ENCODE data around the gene APMAP.

Gene APMAP

DNA sequence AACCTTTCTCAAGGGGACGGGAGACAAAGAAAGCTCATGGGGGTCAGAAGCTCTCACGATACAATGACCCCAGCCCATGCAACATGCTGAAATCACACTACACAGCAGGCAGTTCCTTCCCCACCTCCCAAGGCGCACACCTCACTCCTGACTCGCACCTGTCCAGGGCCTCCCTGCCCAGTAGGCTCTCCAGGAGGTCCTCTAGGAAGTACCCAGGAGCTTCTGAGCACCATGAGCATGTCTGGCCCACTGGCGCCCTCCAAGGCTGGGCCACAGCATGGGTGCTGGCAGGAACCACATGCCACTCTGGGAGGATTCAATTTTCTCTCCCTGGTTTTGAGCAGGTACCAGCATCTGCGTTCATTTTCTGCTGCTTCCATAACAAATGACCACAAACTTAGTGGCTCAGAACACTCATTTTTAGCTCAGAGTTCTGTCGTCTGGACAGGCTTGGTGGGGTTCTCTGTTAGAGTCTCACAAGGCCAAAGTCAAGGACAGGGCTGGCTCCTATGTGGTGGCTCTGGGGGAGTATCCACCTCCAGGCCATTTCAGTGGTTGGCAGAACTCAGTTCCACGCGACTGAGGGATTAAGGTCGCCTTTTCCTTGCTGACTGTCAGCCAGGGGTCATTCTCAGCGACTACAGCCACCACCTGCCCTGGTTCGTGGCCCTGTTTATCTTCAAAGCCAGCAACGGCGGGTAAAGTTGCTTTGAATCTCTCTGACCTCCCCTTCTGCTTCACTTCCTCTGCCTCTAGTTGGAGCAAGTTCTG is 32.7 kb upstream of the APMAP start:
- DNase-seq (ENCODE audit: insufficient read length, low spot score), result no peak
- no peak for FAIRE-seq

DNA sequence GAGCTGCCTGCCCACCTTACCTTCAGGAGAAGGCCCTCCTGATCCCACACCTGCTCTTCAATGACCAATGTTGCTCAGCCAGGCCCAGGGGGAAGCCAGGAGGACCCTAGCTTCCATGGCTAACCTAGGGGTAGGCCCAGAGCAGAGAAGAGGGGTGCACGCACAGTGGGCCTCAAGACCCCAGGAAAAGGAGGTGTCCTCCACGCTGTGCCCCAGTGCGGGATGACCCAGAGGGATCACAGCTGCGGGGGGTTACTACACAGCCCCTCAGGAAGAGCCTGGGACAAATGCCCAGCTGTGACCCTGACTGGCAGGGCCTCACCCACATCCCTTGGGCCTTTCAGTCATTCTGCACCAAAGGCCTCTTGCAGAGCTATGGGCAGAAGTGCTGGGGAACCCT is 31.6 kb upstream of the APMAP start:
- no peak for DNase-seq (ENCODE audit: insufficient read length, low spot score)
- FAIRE-seq, result no peak

DNA sequence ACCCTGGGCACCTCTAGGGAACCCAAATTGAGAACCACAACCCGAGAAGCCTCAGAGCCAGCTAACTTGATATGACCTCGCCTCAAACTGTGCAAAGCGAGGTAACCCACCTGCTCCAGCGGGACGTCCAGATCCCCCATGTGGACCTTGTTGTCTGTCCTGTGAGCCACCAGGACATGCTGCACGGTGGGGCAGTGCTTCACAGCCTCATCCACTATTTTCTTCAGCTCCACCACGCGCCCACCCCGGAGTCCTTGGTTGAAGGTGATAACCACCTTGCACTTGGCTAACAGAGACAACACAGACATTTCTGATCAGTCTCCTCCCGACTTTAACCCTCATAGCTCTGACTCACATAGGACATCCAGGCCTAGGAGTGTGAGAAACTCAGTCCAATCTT is 30.8 kb upstream of the APMAP start:
- FAIRE-seq (no peak), DNase-seq (ENCODE audit: insufficient read length, low spot score) (no peak)

DNA sequence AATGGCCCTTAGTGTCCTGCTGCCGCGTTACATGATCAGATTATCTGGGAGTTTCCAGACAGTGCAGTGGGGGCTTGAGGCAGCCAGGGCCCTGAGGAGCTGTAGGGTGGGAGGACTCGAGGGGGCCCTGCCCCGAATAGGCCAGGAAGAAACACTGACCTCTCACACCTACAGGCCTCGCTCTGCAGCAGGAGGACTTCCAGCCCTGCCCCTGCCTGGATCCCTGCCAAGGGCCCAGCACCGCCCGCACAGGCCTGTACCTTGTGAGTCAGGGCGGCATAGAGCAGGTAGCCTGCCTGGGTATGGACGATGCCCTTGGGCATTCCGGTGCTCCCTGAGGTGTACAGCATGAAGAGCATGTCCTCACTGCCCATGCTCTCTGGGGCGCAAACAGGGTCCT is 30.1 kb upstream of the APMAP start:
- DNase-seq (ENCODE audit: insufficient read length, low spot score) (no peak), FAIRE-seq (no peak)

DNA sequence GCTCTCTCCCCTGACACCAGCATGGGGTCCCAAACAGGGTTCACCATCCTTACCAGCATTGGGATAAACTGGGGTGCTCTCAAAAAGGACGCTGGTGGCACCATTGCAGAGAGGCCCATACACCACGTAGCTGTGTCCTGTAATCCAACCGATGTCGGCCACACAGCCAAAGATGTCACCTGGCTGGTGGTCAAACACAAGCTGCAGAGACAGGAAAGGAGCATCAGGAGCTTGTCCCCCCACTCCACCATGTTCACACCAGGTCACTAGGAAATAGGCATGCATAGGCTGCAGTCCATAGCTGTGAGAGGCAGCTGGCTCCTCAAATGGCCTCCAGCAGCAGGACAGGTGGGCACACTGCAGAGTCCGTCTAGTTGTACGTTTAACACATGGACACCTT is 28.8 kb upstream of the APMAP start:
- FAIRE-seq, result no peak
- DNase-seq (ENCODE audit: insufficient read length, low spot score), result no peak

DNA sequence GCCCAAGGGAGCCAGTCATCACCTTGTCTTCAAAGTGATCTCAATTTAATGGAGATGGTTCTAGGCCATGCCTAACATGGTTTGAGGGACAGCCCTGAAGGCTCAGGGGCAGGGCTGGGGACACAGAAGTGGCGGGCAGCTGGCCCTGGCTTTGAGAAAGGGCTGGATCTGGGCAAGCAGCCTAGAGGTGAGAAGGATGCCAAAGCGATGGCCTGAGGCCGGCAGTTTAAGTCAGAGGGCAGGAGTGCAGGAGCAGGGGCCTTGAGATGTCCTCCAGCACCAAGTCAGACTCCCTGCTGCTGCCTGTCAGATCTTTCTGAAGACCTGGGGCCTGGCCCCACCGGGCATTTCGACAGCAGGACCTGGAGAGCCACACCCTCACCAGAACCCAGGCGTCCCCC is 28.4 kb upstream of the APMAP start:
- FAIRE-seq, result no peak
- DNase-seq (ENCODE audit: insufficient read length, low spot score), result no peak

DNA sequence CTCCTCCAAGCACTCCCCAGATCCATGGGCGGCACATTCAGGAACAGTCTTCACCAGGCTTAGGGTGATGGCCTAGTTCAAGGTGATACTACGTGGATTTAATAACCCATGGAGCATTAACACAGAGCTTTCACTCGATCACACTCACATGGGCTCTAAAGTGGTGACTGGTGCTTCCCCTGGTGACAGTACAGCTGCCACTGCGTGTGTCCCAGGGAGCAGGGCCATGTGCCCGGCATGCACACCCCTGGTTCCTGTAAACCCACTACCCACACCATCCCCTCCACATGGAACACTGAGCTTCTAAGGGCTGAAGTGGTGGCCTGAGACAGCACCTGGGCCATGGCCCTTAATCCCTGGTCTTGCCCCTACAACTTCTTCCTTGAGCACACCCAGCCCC is 27.8 kb upstream of the APMAP start:
- DNase-seq (ENCODE audit: insufficient read length, low spot score) (no peak), FAIRE-seq (no peak)

DNA sequence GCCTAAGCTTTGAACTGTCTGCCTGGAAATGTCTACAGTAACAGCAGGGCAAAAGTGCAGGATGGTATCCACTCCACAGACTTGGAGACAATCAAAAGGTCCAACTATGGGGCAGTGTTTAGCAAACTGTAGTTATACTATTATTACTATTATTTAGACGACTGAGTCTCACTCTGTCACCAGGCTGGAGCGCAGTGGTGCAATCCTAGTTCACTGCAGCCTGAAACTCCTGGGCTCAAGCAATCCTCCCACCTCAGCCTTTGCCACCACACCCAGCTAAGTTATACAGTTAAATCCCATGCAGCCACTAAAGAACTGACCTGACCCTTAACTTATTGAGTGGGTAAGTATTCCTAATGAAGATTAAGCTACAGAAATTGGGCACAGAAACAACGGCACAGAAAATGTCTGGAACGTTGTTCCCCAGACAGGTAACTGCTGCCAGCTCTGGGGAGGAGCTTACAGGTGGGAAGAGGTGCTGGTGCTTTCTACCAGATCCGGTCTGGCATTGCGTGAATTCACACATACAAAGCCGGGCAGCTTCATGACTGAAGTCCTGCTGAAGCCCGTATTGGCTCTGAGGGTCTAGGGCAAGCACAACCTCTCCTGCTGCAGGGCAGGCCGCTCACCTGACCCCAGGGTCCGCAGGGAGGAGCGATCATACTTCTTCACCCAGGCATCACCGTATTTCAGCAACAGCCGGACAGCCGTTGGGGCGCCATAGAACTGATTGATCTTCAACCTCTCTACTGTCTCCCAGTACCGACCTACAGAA is 27.0 kb upstream of the APMAP start:
- DNase-seq (ENCODE audit: insufficient read length, low spot score) (no peak), FAIRE-seq (no peak)

DNA sequence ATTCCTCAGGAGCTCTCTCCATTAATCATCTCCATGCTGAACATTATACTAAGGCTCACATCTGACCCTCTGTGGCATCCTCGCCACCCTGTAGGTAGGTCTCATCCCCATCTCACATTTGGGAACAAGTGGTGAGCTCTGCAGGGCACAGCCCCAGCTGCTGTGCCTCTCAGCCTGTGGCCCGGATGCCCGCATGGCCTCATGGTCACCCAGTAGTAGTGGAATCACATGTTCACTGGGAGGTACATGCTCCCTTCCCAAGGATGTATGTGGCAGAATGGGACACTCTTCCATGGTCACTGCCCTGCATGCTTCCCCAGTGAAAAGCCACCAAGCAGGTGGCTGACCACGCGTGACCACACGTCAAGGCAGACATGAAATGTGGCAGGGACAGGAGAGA is 26.3 kb upstream of the APMAP start:
- DNase-seq (ENCODE audit: insufficient read length, low spot score), result no peak
- FAIRE-seq, result no peak

DNA sequence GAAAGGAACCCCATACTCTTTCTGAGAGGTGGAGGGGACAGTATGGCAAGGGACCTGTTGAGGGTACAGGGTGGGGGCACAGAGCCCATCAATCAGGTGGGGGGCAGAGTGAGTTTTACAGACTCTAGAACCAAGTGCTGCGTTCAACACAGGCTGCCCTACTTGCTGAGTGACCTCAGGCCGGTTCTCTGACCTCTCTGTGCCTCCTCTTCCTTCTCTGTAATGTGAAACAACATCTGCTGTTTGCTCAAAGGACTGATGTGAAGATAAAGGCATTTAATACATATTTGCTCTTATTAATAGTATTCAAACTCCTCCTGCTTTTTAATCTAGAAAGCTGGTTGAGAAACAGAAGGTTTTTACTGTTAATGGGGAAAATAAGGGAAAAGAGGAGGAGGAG is 25.9 kb upstream of the APMAP start:
- DNase-seq (ENCODE audit: insufficient read length, low spot score) (no peak), FAIRE-seq (no peak)

DNA sequence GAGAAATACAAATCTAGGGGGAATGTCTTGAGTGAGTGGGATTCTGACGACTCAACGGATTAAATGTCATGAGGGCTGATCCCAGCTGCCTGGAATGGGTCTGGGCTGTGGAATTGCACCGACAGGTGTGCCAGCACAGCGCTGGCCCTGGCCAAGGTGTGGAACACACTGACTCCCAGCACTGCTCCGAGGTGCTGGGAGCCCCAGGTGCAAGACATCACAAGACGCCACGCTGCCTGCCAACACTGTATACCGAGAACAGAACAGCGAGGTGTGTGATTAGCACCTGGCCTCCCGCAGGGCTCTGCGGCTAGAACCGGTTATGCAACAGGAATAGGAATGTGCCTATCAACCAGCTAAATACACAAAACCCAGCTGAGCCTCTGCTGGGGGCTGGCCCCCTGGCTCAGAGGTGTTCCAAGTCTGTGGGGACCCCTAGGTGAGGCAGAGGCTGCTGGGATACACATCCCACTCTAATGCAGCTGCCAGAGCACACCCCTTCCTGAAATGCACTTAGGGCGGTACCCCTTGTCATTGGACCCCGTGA is 24.8 kb upstream of the APMAP start:
- no peak for DNase-seq (ENCODE audit: insufficient read length, low spot score)
- no peak for FAIRE-seq

DNA sequence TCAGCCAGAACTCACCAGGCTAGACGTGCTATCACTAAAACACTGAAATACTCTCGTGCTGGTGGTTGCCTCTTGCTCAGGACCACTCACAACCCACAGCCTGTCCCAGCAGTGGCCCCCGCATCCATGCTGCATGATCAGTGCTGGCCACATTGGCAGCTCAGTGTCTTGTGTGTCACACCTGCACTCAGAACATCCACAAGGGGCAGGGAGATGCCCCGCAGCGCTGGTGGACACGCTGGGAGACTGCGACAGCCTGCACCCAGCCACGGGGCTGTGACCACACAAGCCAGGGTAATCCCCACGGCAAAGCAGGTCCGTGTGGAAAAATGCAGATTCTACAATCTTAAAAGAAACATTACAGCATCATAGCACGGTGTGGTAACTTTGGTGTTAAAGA is 23.9 kb upstream of the APMAP start:
- FAIRE-seq (no peak), DNase-seq (ENCODE audit: insufficient read length, low spot score) (no peak)

DNA sequence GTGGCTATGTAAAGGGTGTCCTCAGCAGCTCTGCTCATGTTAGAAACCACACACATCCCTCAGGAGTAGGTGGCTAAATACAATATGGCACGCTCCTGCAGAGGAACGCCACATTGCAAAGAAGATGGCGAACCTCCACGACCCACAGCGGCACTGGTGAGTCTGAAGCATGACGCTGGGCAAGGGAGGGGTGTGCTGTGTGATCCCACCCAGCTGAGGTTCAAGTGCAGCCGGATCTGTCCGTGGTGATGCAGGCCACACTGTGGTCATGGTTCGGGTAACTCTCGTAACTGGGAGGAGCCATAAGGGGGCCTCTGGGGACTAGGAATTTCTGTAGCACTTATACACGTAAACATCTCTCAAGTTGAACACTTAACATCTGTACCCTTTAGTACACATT is 23.4 kb upstream of the APMAP start:
- no peak for FAIRE-seq

DNA sequence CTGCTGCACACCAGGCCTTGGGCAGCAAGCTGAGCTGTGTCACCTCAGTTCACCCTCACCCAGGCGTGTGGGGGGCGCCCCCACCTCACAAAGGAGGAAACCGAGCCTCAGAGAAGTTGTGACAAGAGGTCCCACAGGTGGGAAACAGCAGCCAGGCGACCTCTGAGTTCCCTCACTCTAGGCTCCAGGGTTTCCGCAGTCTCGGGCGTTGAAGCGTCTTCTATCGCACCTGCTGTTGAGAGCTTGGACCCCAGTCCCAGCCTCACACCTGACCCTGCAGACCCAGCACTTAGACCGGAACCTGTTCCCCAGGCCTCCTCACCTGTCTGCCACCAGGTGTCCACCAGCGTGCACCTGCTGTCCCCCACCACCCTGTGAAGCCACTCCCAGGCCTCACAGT is 22.3 kb upstream of the APMAP start:
- FAIRE-seq, result no peak
- no peak for DNase-seq (ENCODE audit: insufficient read length, low spot score)

More for the DNA sequence above, 23.4 kb upstream of the APMAP start:
- DNase-seq (ENCODE audit: insufficient read length, low spot score), result no peak

DNA sequence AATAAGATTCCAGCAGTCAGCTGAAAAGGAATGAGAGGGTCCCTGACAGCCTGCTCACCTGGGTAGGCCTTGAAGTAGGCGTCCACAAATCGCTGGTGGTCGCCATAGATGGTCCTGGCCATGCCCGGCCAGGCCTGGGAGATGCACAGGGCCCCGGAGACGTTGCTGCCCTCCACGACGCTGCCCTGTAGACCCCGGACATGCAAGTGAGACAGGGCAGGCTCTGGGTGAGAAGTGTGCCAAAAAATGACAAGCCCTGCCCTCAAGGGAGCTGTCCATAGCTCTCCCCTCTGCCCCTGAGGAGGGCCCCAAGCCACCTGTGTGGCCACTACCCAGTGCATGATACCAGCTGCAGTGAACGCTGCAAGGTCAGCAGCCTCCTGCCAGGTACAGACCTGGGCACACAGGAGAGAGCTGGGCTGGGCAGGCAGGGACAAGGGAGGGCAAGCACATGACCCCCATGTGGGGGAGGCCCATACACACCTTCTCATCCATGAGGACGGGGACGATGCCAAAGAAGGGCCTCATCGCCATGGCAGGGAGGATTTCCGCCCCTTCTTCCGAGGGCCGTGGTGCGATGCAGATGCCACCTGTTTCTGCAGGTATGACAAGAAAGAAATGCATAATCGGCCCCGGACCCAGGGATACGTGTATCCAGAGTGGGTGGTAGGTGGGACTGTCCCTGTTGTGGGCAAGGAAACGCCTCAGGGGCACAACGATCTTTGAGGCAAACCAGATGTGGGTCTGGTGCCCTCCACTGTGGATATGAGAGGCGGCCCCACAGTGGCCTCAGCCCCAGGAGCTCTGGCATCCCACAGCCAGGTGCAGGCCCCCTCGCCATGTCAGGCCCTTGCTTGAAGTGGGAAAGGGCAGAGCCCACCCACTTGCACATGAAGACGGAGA is 21.2 kb upstream of the APMAP start:
- FAIRE-seq (no peak), DNase-seq (ENCODE audit: insufficient read length, low spot score) (no peak)

DNA sequence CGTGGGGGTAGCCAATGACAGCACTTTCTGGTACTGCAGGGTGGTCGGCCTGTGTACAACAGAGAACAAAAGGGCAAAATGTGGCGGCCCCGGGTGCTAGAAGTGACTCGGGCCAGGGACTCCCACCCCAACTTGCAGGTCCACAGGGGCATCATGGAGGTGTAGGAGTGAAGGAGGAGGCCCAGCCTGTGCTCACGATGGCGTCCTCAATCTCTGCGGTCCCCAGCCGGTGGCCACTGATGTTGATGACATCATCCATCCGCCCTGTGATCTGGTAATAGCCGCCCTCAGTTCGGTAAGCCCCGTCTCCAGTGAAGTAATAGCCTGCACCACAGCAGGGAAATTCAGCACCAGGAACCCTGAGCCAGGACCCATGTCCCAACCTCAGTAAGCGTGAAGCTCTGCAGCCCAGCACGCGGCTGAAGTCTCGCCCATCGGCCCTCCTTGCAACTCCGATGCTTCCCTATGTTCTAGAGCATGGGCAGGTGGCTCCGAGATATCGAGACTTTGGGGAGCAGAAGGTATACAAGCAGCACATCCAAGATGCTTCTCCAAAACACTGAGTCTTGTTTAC is 20.2 kb upstream of the APMAP start:
- no peak for FAIRE-seq
- no peak for DNase-seq (ENCODE audit: insufficient read length, low spot score)

DNA sequence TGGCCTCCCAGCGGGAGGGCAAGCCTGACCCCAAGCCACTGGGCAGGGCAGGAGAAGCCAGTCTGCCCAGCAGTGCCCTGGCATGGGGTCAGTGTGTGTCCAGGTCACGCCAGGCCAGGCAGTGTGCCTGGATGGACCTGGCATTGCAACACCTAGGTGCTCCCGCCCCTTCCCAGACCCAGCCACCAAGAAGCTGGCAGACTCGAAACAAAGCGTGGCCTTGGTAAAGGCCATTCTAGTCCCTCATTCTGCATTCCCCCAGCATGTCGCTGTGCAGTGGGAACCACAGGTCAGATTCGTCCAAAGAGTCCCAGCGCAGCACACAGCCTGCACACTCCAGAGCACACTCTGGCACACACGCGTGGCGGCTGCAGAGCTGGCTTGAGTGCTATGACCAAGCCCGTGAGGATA is 19.3 kb upstream of the APMAP start:
- FAIRE-seq (no peak), DNase-seq (ENCODE audit: insufficient read length, low spot score) (no peak)

DNA sequence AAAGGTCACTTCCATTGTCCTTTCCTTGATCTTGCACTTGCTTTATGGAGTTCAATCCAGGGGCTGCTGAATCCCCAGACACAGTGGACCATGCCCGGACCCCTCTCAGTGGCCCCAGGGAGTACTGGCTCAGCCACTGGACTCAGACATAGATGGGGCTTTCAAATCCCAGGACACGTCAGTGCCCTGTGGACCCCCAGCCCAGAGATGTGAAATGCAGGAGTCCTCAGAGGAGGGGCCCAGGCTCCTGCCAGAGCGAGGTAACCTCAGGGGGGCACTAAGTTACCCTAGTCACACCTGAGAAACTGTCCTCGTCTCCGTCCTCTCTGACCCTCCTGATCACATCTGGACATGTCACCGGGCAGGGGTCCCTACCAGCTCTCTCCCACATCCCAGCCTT is 18.7 kb upstream of the APMAP start:
- no peak for DNase-seq (ENCODE audit: insufficient read length, low spot score)
- FAIRE-seq, result no peak

DNA sequence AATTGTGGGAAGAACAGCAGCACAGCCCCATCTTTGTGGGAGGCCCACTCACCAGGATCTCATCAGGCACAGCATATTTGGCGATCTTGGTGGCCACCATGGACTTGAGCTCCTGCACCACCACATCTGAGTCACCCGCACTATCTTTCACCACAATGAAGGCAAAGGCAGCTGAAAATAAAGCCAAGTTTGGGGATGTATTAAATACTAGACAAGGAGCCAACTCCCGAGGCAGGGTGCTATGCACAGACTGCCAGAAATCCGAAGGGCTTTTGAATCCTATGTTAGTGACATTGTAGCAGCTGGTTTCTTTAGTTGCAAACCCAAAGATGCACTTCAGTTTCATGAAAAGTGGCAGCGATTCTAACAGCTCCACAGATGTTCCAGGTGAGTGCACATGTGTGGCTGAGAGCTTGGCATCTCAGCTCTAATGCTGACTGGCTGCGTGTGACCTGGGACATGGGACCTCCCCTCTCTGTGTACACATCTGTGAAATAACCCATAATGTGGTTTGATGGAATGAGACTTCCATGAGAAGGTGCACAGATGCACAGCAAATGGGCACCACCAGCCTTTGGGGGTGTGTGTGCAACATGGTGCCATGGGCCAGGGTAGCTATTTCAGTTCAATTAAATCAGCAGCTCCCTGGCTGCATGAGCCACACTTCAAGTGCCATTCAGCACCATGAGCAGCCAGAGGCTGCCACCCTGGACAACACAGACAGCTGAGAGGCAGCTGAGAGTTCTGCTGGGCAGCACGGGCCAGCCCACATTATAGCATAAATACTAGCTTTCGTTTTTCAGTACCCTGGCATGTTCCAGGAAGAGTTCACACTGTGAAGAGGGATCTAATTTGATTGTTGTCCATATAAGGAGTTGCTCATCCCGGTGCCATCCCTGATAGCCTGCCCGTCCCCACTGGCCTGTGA is 16.9 kb upstream of the APMAP start:
- FAIRE-seq (no peak), DNase-seq (ENCODE audit: insufficient read length, low spot score) (no peak)

Data from HTR-8/SVneo (cell line).